ENCODE measurements around the gene MAN2B1. TPM values are rescaled to one million over a fixed set of nuclear protein-coding genes. Genes with fewer than 3 reads are reported as not detected.

The MAN2B1 gene
- polyA plus RNA-seq, 3 donors: 26.7 to 68.3 (median 44.5) TPM

Other genes with a start within 250 kb of the MAN2B1 start
- gene ZNF443, start 225.7 kb downstream of the MAN2B1 start, polyA plus RNA-seq: 1 to 10 TPM in 1 of 3 donors, under 1 TPM in 2; 0.67 to 1.2 (median 0.76) TPM
- gene ZNF709, start 181.9 kb downstream of the MAN2B1 start, polyA plus RNA-seq: under 1 TPM; 0.34 to 0.79 (median 0.49) TPM
- 1 to 10 TPM; 1.7 to 4.3 (median 3.2) TPM for gene ZNF564, start 115.3 kb downstream of the MAN2B1 start, polyA plus RNA-seq
- gene ZNF490, start 55.9 kb downstream of the MAN2B1 start, polyA plus RNA-seq: under 1 TPM; 0.45 to 0.55 (median 0.51) TPM
- gene ZNF791, start 55.8 kb downstream of the MAN2B1 start, polyA plus RNA-seq: 1 to 10 TPM; 4.0 to 7.6 (median 4.4) TPM
- 10 to 100 TPM; 11.0 to 16.3 (median 11.8) TPM for gene WDR83, start 65 bp upstream of the MAN2B1 start, polyA plus RNA-seq
- 10 to 100 TPM; 55.8 to 69.6 (median 68.3) TPM for gene DHPS, start 15.1 kb upstream of the MAN2B1 start, polyA plus RNA-seq
- gene GNG14, start 21.3 kb upstream of the MAN2B1 start, polyA plus RNA-seq: not detected
- 1 to 10 TPM; 3.9 to 7.4 (median 6.6) TPM for gene FBXW9, start 29.9 kb upstream of the MAN2B1 start, polyA plus RNA-seq
- gene TNPO2, start 57.2 kb upstream of the MAN2B1 start, polyA plus RNA-seq: 10 to 100 TPM; 14.3 to 36.9 (median 21.9) TPM
- gene TRIR, start 67.9 kb upstream of the MAN2B1 start, polyA plus RNA-seq: 100 to 1,000 TPM; 143 to 267 (median 219) TPM
- gene GET3, start 70.8 kb upstream of the MAN2B1 start, polyA plus RNA-seq: 10 to 100 TPM; 50.9 to 94.1 (median 93.1) TPM
- gene BEST2, start 85.0 kb upstream of the MAN2B1 start, polyA plus RNA-seq: under 1 TPM in 1 of 3 donors, not detected in 2; 0.07 TPM
- 100 to 1,000 TPM in 1 of 3 donors, 10 to 100 TPM in 2; 41.1 to 210 (median 57.2) TPM for gene HOOK2, start 108.8 kb upstream of the MAN2B1 start, polyA plus RNA-seq
- gene JUNB, start 124.7 kb upstream of the MAN2B1 start, polyA plus RNA-seq: 1,000 to 10,000 TPM in 2 of 3 donors, 100 to 1,000 TPM in 1; 120 to 1,553 (median 1,136) TPM
- gene PRDX2, start 135.1 kb upstream of the MAN2B1 start, polyA plus RNA-seq: 100 to 1,000 TPM; 159 to 386 (median 207) TPM
- gene THSD8, start 135.3 kb upstream of the MAN2B1 start, polyA plus RNA-seq: 1 to 10 TPM in 1 of 3 donors, under 1 TPM in 2; 0.38 to 1.8 (median 0.52) TPM
- gene RNASEH2A, start 139.8 kb upstream of the MAN2B1 start, polyA plus RNA-seq: 1 to 10 TPM; 3.3 to 6.4 (median 5.6) TPM
- gene RTBDN, start 167.8 kb upstream of the MAN2B1 start, polyA plus RNA-seq: under 1 TPM in 2 of 3 donors, not detected in 1; 0.10 to 0.46 TPM
- gene MAST1, start 171.8 kb upstream of the MAN2B1 start, polyA plus RNA-seq: 1 to 10 TPM in 1 of 3 donors, under 1 TPM in 1, not detected in 1; 0.18 to 2.3 TPM
- 10 to 100 TPM; 15.6 to 29.0 (median 28.1) TPM for gene DNASE2, start 214.7 kb upstream of the MAN2B1 start, polyA plus RNA-seq
- under 1 TPM in 2 of 3 donors, not detected in 1; 0.04 to 0.07 TPM for gene KLF1, start 220.5 kb upstream of the MAN2B1 start, polyA plus RNA-seq
- gene GCDH, start 224.4 kb upstream of the MAN2B1 start, polyA plus RNA-seq: 10 to 100 TPM; 27.2 to 73.8 (median 27.3) TPM